Ecto neural progenitor cell (in vitro differentiated cells): ENCODE data around the gene NRXN3.
"Not testable (repeated sequence)": the region's sequence is repeated elsewhere in the genome, so short reads cannot be mapped to it uniquely, and the experiment has no call there.

Experiments used
- DNase-seq: peaks from one replicate; pipeline ENCODE4 v3.0.0-alpha.2; 2018; ENCODE audit warnings: low spot score

The NRXN3 gene

GRCh38 chr14:79064214-79064613 is 894.0 kb downstream of the NRXN3 start:
- DNase-seq, result no peak

GRCh38 chr14:79074510-79074909 is 904.3 kb downstream of the NRXN3 start:
- DNase-seq, result no peak

- no peak for DNase-seq
These were observed 906.3 kb downstream of the NRXN3 start for GRCh38 chr14:79076428-79076827.

- no peak for DNase-seq
These were observed 906.9 kb downstream of the NRXN3 start for GRCh38 chr14:79077096-79077495.

- DNase-seq, result no peak
These were observed 909.9 kb downstream of the NRXN3 start for GRCh38 chr14:79080040-79080439.

- no peak for DNase-seq
These were observed 912.7 kb downstream of the NRXN3 start for GRCh38 chr14:79082883-79083282.

- DNase-seq, result no peak
These were observed 913.2 kb downstream of the NRXN3 start for GRCh38 chr14:79083356-79083755.

GRCh38 chr14:79084861-79085260 is 914.7 kb downstream of the NRXN3 start:
- no peak for DNase-seq

GRCh38 chr14:79089576-79089975 is 919.4 kb downstream of the NRXN3 start:
- no peak for DNase-seq

GRCh38 chr14:79090641-79091180 is 920.5 kb downstream of the NRXN3 start:
- DNase-seq, result no peak

GRCh38 chr14:79091381-79091963 is 921.3 kb downstream of the NRXN3 start:
- peak; percentile 71 for DNase-seq

- DNase-seq, result no peak
These were observed 923.4 kb downstream of the NRXN3 start for GRCh38 chr14:79093531-79093930.

- DNase-seq, result no peak
These were observed 924.8 kb downstream of the NRXN3 start for GRCh38 chr14:79094951-79095350.

- no peak for DNase-seq
These were observed 926.6 kb downstream of the NRXN3 start for GRCh38 chr14:79096811-79097210.

GRCh38 chr14:79098324-79098723 is 928.2 kb downstream of the NRXN3 start:
- no peak for DNase-seq

- DNase-seq, result no peak
These were observed 930.4 kb downstream of the NRXN3 start for GRCh38 chr14:79100578-79100977.

- no peak for DNase-seq
These were observed 931.2 kb downstream of the NRXN3 start for GRCh38 chr14:79101388-79101787.

GRCh38 chr14:79103764-79104163 is 933.6 kb downstream of the NRXN3 start:
- DNase-seq, result no peak

GRCh38 chr14:79110564-79110963 is 940.4 kb downstream of the NRXN3 start:
- DNase-seq, result not testable (repeated sequence)

GRCh38 chr14:79111987-79112501 is 941.9 kb downstream of the NRXN3 start:
- no peak for DNase-seq

- no peak for DNase-seq
These were observed 947.4 kb downstream of the NRXN3 start for GRCh38 chr14:79117561-79117960.

GRCh38 chr14:79118291-79118690 is 948.1 kb downstream of the NRXN3 start:
- no peak for DNase-seq

- DNase-seq, result no peak
These were observed 964.2 kb downstream of the NRXN3 start for GRCh38 chr14:79134361-79134760.
